ENCODE measurements around the gene WDR48. TPM values are rescaled to one million over a fixed set of nuclear protein-coding genes. Genes with fewer than 3 reads are reported as not detected.

Gene WDR48
- polyA plus RNA-seq, 1 donor (not counting 4 experiments of a cell fraction or from before 2014, with no cell fraction given): 29.7 TPM

GRCh38 chr3:39094851-39095677 is 43.2 kb downstream of the WDR48 start:
- H4K20me1 ChIP-seq (ENCODE audit: control insufficient read depth, extremely low read depth, insufficient read depth, low read length): no peaks in the 10 kb centered on the region
- no peaks in the 10 kb centered on the region for H3K9me1 ChIP-seq (ENCODE audit: control insufficient read depth, extremely low read depth, insufficient read depth, low read length)
- H2AFZ ChIP-seq (ENCODE audit: control insufficient read depth, low read length): no peak overlapping the region
- no peaks in the 10 kb centered on the region for H3K4me1 ChIP-seq (ENCODE audit: control insufficient read depth, extremely low read depth, insufficient read depth, low read length)
- H3K4me3 ChIP-seq (ENCODE audit: control insufficient read depth in 2 of 3, extremely low read depth in 1 of 3, insufficient read depth in 2 of 3, low read depth in 1 of 3, low read length in 3 of 3): no peak overlapping the region
- H3K9me3 ChIP-seq (ENCODE audit: control insufficient read depth, low read depth, low read length): no peaks in the 10 kb centered on the region
- H3K27me3 ChIP-seq (ENCODE audit: control insufficient read depth, extremely low read depth, insufficient read depth, low read length): no peaks in the 10 kb centered on the region
- no peak overlapping the region for H3K27ac ChIP-seq (ENCODE audit: control insufficient read depth, insufficient read depth, low read length)
- H3K36me3 ChIP-seq (ENCODE audit: control insufficient read depth in 2 of 2, extremely low read depth in 1 of 2, insufficient read depth in 2 of 2, low read length in 2 of 2): peaks cover 31 to 34% of the 10 kb centered on the region in 2 experiments
- FAIRE-seq: no peak
- H3K79me2 ChIP-seq (ENCODE audit: control insufficient read depth, insufficient read depth, low read length): no peaks in the 10 kb centered on the region
- dilution Hi-C loops (cut with MboI; ENCODE audit: extremely low pct_ligation_motif_present, low sequenced_read_pairs): no loop called here
- DNase-seq (ENCODE audit: low read depth, low spot score): no peak
- no peak overlapping the region for H3K9ac ChIP-seq (ENCODE audit: control insufficient read depth, extremely low read depth, insufficient read depth, low read length)
- TF ChIP-seq EZH2 (IDR thresholded peaks at IDR 0.05; ENCODE audit: low read length) (no peak), CTCF (optimal IDR thresholded peaks at IDR 0.05 in 1 of 3, IDR thresholded peaks at IDR 0.05 in 1 of 3, conservative IDR thresholded peaks at IDR 0.05 in 1 of 3; ENCODE audit: extremely low read depth in 1 of 3, insufficient read depth in 2 of 3, low read length in 3 of 3) (no peak)
- no peak overlapping the region for H3K4me2 ChIP-seq (ENCODE audit: control insufficient read depth, extremely low read depth, insufficient read depth, low read depth, low read length)

GRCh38 chr3:39095778-39096177 is 44.0 kb downstream of the WDR48 start:
- Histone ChIP-seq H3K36me3 (ENCODE audit: control insufficient read depth in 2 of 2, extremely low read depth in 1 of 2, insufficient read depth in 2 of 2, low read length in 2 of 2) (peaks cover 31 to 38% of the 10 kb centered on the region in 2 experiments), H3K79me2 (ENCODE audit: control insufficient read depth, insufficient read depth, low read length) (no peaks in the 10 kb centered on the region), H3K27me3 (ENCODE audit: control insufficient read depth, extremely low read depth, insufficient read depth, low read length) (no peaks in the 10 kb centered on the region), H4K20me1 (ENCODE audit: control insufficient read depth, extremely low read depth, insufficient read depth, low read length) (peaks cover 2% of the 10 kb centered on the region), H3K9me3 (ENCODE audit: control insufficient read depth, low read depth, low read length) (no peaks in the 10 kb centered on the region), H3K4me1 (ENCODE audit: control insufficient read depth, extremely low read depth, insufficient read depth, low read length) (no peaks in the 10 kb centered on the region), H3K9ac (ENCODE audit: control insufficient read depth, extremely low read depth, insufficient read depth, low read length) (no peak overlapping the region), H3K4me3 (ENCODE audit: control insufficient read depth in 2 of 3, extremely low read depth in 1 of 3, insufficient read depth in 2 of 3, low read depth in 1 of 3, low read length in 3 of 3) (no peak overlapping the region), H3K9me1 (ENCODE audit: control insufficient read depth, extremely low read depth, insufficient read depth, low read length) (no peaks in the 10 kb centered on the region), H2AFZ (ENCODE audit: control insufficient read depth, low read length) (no peak overlapping the region), H3K27ac (ENCODE audit: control insufficient read depth, insufficient read depth, low read length) (no peak overlapping the region), H3K4me2 (ENCODE audit: control insufficient read depth, extremely low read depth, insufficient read depth, low read depth, low read length) (no peak overlapping the region)
- dilution Hi-C loops (cut with MboI; ENCODE audit: extremely low pct_ligation_motif_present, low sequenced_read_pairs): no loop called here
- TF ChIP-seq CTCF (optimal IDR thresholded peaks at IDR 0.05 in 1 of 3, IDR thresholded peaks at IDR 0.05 in 1 of 3, conservative IDR thresholded peaks at IDR 0.05 in 1 of 3; ENCODE audit: extremely low read depth in 1 of 3, insufficient read depth in 2 of 3, low read length in 3 of 3) (no peak), EZH2 (IDR thresholded peaks at IDR 0.05; ENCODE audit: low read length) (no peak)
- DNase-seq (ENCODE audit: low read depth, low spot score): no peak
- FAIRE-seq: no peak
